Mesendoderm (in vitro differentiated cells): ENCODE results near the gene FRAS1.

Source experiments
- DNase-seq: peaks from one replicate; pipeline ENCODE4 v3.0.0; 2013
- H2AK5ac ChIP-seq: 2 replicates; pipeline ENCODE4 v1.6.1; 2013; ENCODE audit warnings: low read length, inconsistent platforms
- H2BK120ac ChIP-seq: 2 replicates; pipeline ENCODE4 v1.6.1; 2013; ENCODE audit warnings: low read depth, mild to moderate bottlenecking, low read length, moderate library complexity, mixed read lengths
- H2BK15ac ChIP-seq: replicated peaks from 2 replicates; pipeline ENCODE4 v1.6.1; 2013; ENCODE audit warnings: low read depth, mild to moderate bottlenecking, moderate library complexity
- H2BK5ac ChIP-seq: 2 replicates; pipeline ENCODE4 v1.6.1; 2013; ENCODE audit warnings: low read length, inconsistent platforms
- H3K18ac ChIP-seq: 2 replicates; pipeline ENCODE4 v1.6.1; 2013; ENCODE audit warnings: mild to moderate bottlenecking, low read length, mixed read lengths
- H3K23ac ChIP-seq: one replicate; pipeline ENCODE4 v1.6.1; 2013; ENCODE audit warnings: low read length
- H3K27ac ChIP-seq: 2 replicates; pipeline ENCODE4 v1.5.1; 2013; ENCODE audit warnings: low read depth, mild to moderate bottlenecking, inconsistent platforms, low read length, moderate library complexity
- H3K27me3 ChIP-seq: 2 replicates; pipeline ENCODE4 v1.6.1; 2013; ENCODE audit warnings: low read length, control low read depth, mild to moderate bottlenecking, inconsistent platforms; ENCODE audit not compliant: insufficient read depth, poor library complexity
- H3K36me3 ChIP-seq: 2 replicates; pipeline ENCODE4 v1.6.1; 2013; ENCODE audit warnings: low read length, inconsistent platforms; ENCODE audit not compliant: control insufficient read depth, insufficient read depth
- H3K4ac ChIP-seq: one replicate; pipeline ENCODE4 v1.6.1; 2013; ENCODE audit warnings: low read depth, mild to moderate bottlenecking, low read length, moderate library complexity
- H3K4me1 ChIP-seq: 2 replicates; pipeline ENCODE4 v1.6.1; 2013; ENCODE audit warnings: low read depth, low read length, inconsistent platforms; ENCODE audit not compliant: control insufficient read depth
- H3K4me2 ChIP-seq: 2 replicates; pipeline ENCODE4 v1.6.1; 2013; ENCODE audit warnings: low read length
- H3K4me3 ChIP-seq: 2 replicates; pipeline ENCODE4 v1.5.1; 2013; ENCODE audit warnings: mild to moderate bottlenecking, low read length
- H3K56ac ChIP-seq: one replicate; pipeline ENCODE4 v1.6.1; 2013; ENCODE audit warnings: low read length
- H3K79me1 ChIP-seq: 2 replicates; pipeline ENCODE4 v1.6.1; 2013; ENCODE audit warnings: low read length, inconsistent platforms
- H3K79me2 ChIP-seq: 2 replicates; pipeline ENCODE4 v1.6.1; 2013; ENCODE audit warnings: mild to moderate bottlenecking, low read length; ENCODE audit not compliant: control insufficient read depth, insufficient read depth
- H3K9ac ChIP-seq: 2 replicates; pipeline ENCODE4 v1.6.1; 2013; ENCODE audit warnings: low read length, inconsistent platforms
- H4K5ac ChIP-seq: one replicate; pipeline ENCODE4 v1.6.1; 2013; ENCODE audit warnings: low read length
- H4K8ac ChIP-seq: one replicate; pipeline ENCODE4 v1.6.1; 2013; ENCODE audit warnings: low read depth, mild to moderate bottlenecking, control low read depth, low read length, moderate library complexity
- WGBS: extraction: QIAGEN DNeasy Blood & Tissue Kit; methylation state at CpG from one replicate; pipeline ENCODE4 v1.1.7; 2013; ENCODE audit warnings: low lambda C conversion rate, missing lambda C conversion rate; ENCODE audit not compliant: insufficient coverage; ENCODE audit errors: extremely low coverage; 5-methylcytosine and 5-hydroxymethylcytosine counted together

The FRAS1 gene

GRCh38 chr4:78032446-78032845 is 24.7 kb upstream of the FRAS1 start:
- Histone ChIP-seq H3K23ac (no peak overlapping the region), H2AK5ac (no peak overlapping the region)
- peak; percentile 46 for DNase-seq

GRCh38 chr4:78032929-78033328 is 24.2 kb upstream of the FRAS1 start:
- no peak overlapping the region for H3K9ac ChIP-seq
- no peak overlapping the region for H3K18ac ChIP-seq
- H2BK120ac ChIP-seq = no peak overlapping the region
- H3K79me2 ChIP-seq = no peaks in the 10 kb centered on the region
- H2BK5ac ChIP-seq = no peak overlapping the region
- no peak overlapping the region for H3K56ac ChIP-seq
- DNase-seq = no peak
- no peak overlapping the region for H3K4me3 ChIP-seq
- H3K27me3 ChIP-seq = no peaks in the 10 kb centered on the region
- no peak overlapping the region for H3K23ac ChIP-seq
- no CpG with 5 or more reads among the region's 1 CpG for WGBS
- no peak overlapping the region for H3K27ac ChIP-seq
- H2AK5ac ChIP-seq = no peak overlapping the region
- H3K4me1 ChIP-seq = no peaks in the 10 kb centered on the region
- no peaks in the 10 kb centered on the region for H3K36me3 ChIP-seq
- no peak overlapping the region for H4K8ac ChIP-seq
- no peak overlapping the region for H3K4ac ChIP-seq
- H4K5ac ChIP-seq = no peak overlapping the region
- H3K79me1 ChIP-seq = no peaks in the 10 kb centered on the region
- H2BK15ac ChIP-seq = no peak overlapping the region
- no peak overlapping the region for H3K4me2 ChIP-seq

More at GRCh38 chr4:78032446-78032845, 24.7 kb upstream of the FRAS1 start:
- no peak overlapping the region for H2BK120ac ChIP-seq
- no peak overlapping the region for H2BK5ac ChIP-seq
- no peak overlapping the region for H4K8ac ChIP-seq
- no peak overlapping the region for H3K9ac ChIP-seq
- H4K5ac ChIP-seq = no peak overlapping the region
- H3K4me2 ChIP-seq = no peak overlapping the region
- no peak overlapping the region for H3K56ac ChIP-seq
- H3K79me1 ChIP-seq = no peaks in the 10 kb centered on the region
- no peaks in the 10 kb centered on the region for H3K36me3 ChIP-seq
- H3K79me2 ChIP-seq = no peaks in the 10 kb centered on the region
- no peak overlapping the region for H3K4me3 ChIP-seq
- no peak overlapping the region for H2BK15ac ChIP-seq
- no peak overlapping the region for H3K18ac ChIP-seq
- no peaks in the 10 kb centered on the region for H3K4me1 ChIP-seq
- no peak overlapping the region for H3K27ac ChIP-seq
- H3K27me3 ChIP-seq = no peaks in the 10 kb centered on the region
- no peak overlapping the region for H3K4ac ChIP-seq

- no peak overlapping the region for H2BK15ac ChIP-seq
- H3K18ac ChIP-seq = no peak overlapping the region
- H4K5ac ChIP-seq = no peak overlapping the region
- H3K79me2 ChIP-seq = no peaks in the 10 kb centered on the region
- no peak overlapping the region for H3K4ac ChIP-seq
- no peaks in the 10 kb centered on the region for H3K27me3 ChIP-seq
- no peak overlapping the region for H3K4me3 ChIP-seq
- H4K8ac ChIP-seq = no peak overlapping the region
- DNase-seq = peak; percentile 61
- no peak overlapping the region for H3K56ac ChIP-seq
- H3K27ac ChIP-seq = no peak overlapping the region
- no peak overlapping the region for H3K23ac ChIP-seq
- H2BK5ac ChIP-seq = no peak overlapping the region
- H3K36me3 ChIP-seq = no peaks in the 10 kb centered on the region
- no peaks in the 10 kb centered on the region for H3K79me1 ChIP-seq
- H3K9ac ChIP-seq = no peak overlapping the region
- no peak overlapping the region for H3K4me2 ChIP-seq
- H3K4me1 ChIP-seq = no peaks in the 10 kb centered on the region
- H2AK5ac ChIP-seq = no peak overlapping the region
- no peak overlapping the region for H2BK120ac ChIP-seq
These were observed 23.3 kb upstream of the FRAS1 start for GRCh38 chr4:78033861-78034260.

GRCh38 chr4:78038704-78039103 is 18.4 kb upstream of the FRAS1 start:
- Histone ChIP-seq H3K56ac (no peak overlapping the region), H3K18ac (no peak overlapping the region), H3K4me1 (no peaks in the 10 kb centered on the region), H3K27ac (no peak overlapping the region), H3K9ac (no peak overlapping the region), H3K4me2 (no peak overlapping the region), H3K4me3 (no peak overlapping the region), H2AK5ac (no peak overlapping the region), H3K79me1 (no peaks in the 10 kb centered on the region), H2BK5ac (no peak overlapping the region), H4K8ac (no peak overlapping the region), H3K36me3 (no peaks in the 10 kb centered on the region), H3K4ac (no peak overlapping the region), H2BK15ac (no peak overlapping the region), H3K23ac (no peak overlapping the region), H4K5ac (no peak overlapping the region), H3K79me2 (no peaks in the 10 kb centered on the region), H3K27me3 (no peaks in the 10 kb centered on the region), H2BK120ac (no peak overlapping the region)
- no CpG with 5 or more reads among the region's 5 CpGs for WGBS
- DNase-seq = peak; percentile 47

- Histone ChIP-seq H3K36me3 (no peaks in the 10 kb centered on the region), H3K23ac (no peak overlapping the region), H4K5ac (no peak overlapping the region), H3K4me3 (no peak overlapping the region), H4K8ac (no peak overlapping the region), H2BK15ac (no peak overlapping the region), H3K79me1 (no peaks in the 10 kb centered on the region), H3K18ac (no peak overlapping the region), H3K4ac (no peak overlapping the region), H2AK5ac (no peak overlapping the region), H3K9ac (no peak overlapping the region), H3K56ac (no peak overlapping the region), H2BK5ac (no peak overlapping the region), H2BK120ac (no peak overlapping the region), H3K4me2 (no peak overlapping the region), H3K27ac (no peak overlapping the region), H3K27me3 (no peaks in the 10 kb centered on the region), H3K79me2 (no peaks in the 10 kb centered on the region), H3K4me1 (no peaks in the 10 kb centered on the region)
- no peak for DNase-seq
- no CpG with 5 or more reads among the region's 1 CpG for WGBS
These were observed 17.4 kb upstream of the FRAS1 start for GRCh38 chr4:78039678-78040077.

- H3K27ac ChIP-seq = no peak overlapping the region
- H3K56ac ChIP-seq = no peak overlapping the region
- H3K18ac ChIP-seq = no peak overlapping the region
- no peaks in the 10 kb centered on the region for H3K4me1 ChIP-seq
- no peaks in the 10 kb centered on the region for H3K27me3 ChIP-seq
- no peak overlapping the region for H2BK15ac ChIP-seq
- no peak overlapping the region for H2BK5ac ChIP-seq
- no peak overlapping the region for H4K8ac ChIP-seq
- H3K36me3 ChIP-seq = no peaks in the 10 kb centered on the region
- no peak overlapping the region for H4K5ac ChIP-seq
- H2BK120ac ChIP-seq = no peak overlapping the region
- no peak overlapping the region for H2AK5ac ChIP-seq
- H3K4ac ChIP-seq = no peak overlapping the region
- H3K23ac ChIP-seq = no peak overlapping the region
- no peak overlapping the region for H3K4me3 ChIP-seq
- no peaks in the 10 kb centered on the region for H3K79me2 ChIP-seq
- DNase-seq = no peak
- WGBS = no CpG with 5 or more reads among the region's 1 CpG
- no peak overlapping the region for H3K4me2 ChIP-seq
- no peaks in the 10 kb centered on the region for H3K79me1 ChIP-seq
- no peak overlapping the region for H3K9ac ChIP-seq
These were observed 16.7 kb upstream of the FRAS1 start for GRCh38 chr4:78040431-78040830.
